Measurements from ENCODE around the gene NUCB2.

DNA sequence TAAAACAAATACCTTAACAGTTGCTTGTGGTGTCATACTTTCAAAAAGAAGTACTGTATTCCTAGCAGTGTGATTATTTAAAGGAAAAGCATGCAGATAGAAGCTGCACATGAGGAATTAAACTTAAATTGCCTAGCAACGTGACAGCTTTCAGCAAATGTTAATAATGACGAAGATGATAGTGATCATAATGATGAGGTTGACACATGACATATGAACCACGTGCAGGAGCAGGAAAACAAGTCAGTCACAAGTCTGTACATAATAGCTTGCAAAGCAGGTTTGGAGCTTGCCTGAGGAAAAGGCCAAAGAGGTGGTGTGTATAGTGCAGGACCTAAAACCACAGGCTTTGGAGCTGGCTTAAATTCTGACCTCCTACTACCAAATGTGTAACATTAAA lies 38.2 kb upstream of the NUCB2 start:
- TF ChIP-seq EZH2 (IDR thresholded peaks at IDR 0.05; ENCODE audit: low read length) = no peak
- TF ChIP-seq, protein P1, sequence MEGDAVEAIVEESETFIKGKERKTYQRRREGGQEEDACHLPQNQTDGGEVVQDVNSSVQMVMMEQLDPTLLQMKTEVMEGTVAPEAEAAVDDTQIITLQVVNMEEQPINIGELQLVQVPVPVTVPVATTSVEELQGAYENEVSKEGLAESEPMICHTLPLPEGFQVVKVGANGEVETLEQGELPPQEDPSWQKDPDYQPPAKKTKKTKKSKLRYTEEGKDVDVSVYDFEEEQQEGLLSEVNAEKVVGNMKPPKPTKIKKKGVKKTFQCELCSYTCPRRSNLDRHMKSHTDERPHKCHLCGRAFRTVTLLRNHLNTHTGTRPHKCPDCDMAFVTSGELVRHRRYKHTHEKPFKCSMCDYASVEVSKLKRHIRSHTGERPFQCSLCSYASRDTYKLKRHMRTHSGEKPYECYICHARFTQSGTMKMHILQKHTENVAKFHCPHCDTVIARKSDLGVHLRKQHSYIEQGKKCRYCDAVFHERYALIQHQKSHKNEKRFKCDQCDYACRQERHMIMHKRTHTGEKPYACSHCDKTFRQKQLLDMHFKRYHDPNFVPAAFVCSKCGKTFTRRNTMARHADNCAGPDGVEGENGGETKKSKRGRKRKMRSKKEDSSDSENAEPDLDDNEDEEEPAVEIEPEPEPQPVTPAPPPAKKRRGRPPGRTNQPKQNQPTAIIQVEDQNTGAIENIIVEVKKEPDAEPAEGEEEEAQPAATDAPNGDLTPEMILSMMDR (optimal IDR thresholded peaks at IDR 0.05 in 1 of 3, IDR thresholded peaks at IDR 0.05 in 1 of 3, conservative IDR thresholded peaks at IDR 0.05 in 1 of 3; ENCODE audit: extremely low read depth in 1 of 3, insufficient read depth in 2 of 3, low read length in 3 of 3) = no peak
